HG03354 (cell line): ENCODE data around the gene CHRNA7.
A peak's percentile ranks its signal among the peaks of the same experiment; 100 is the strongest.
"Not testable (repeated sequence)": the region's sequence is repeated elsewhere in the genome, so short reads cannot be mapped to it uniquely, and the experiment has no call there.

Experiments
- ATAC-seq: cut with Tn5 transposase; IDR thresholded peaks from one replicate; pipeline ENCODE4 v1.9.1; 2021; ENCODE audit warnings: mild to moderate bottlenecking; ENCODE audit not compliant: unreplicated experiment, poor library complexity, severe bottlenecking

The CHRNA7 gene

GRCh38 chr15:32164065-32164464, 133.8 kb downstream of the CHRNA7 start:
- ATAC-seq = not testable (repeated sequence)

GRCh38 chr15:32164747-32165146, 134.4 kb downstream of the CHRNA7 start:
- ATAC-seq = not testable (repeated sequence)

GRCh38 chr15:32165775-32166174, 135.5 kb downstream of the CHRNA7 start:
- ATAC-seq = not testable (repeated sequence)

GRCh38 chr15:32166270-32166669, 136.0 kb downstream of the CHRNA7 start:
- ATAC-seq = not testable (repeated sequence)

GRCh38 chr15:32167913-32168312, 137.6 kb downstream of the CHRNA7 start:
- not testable (repeated sequence) for ATAC-seq

- not testable (repeated sequence) for ATAC-seq
Observed at GRCh38 chr15:32180579-32180978, 150.3 kb downstream of the CHRNA7 start.

- not testable (repeated sequence) for ATAC-seq
Observed at GRCh38 chr15:32193780-32194179, 163.5 kb downstream of the CHRNA7 start.

GRCh38 chr15:32196206-32196605, 165.9 kb downstream of the CHRNA7 start:
- ATAC-seq = peak; percentile 71

- ATAC-seq = not testable (repeated sequence)
Observed at GRCh38 chr15:32198938-32199337, 168.6 kb downstream of the CHRNA7 start.

- ATAC-seq = not testable (repeated sequence)
Observed at GRCh38 chr15:32209081-32209480, 178.8 kb downstream of the CHRNA7 start.

GRCh38 chr15:32218666-32219065, 188.4 kb downstream of the CHRNA7 start:
- ATAC-seq = no peak
